Activated effector memory CD4-positive, alpha-beta T cell treated with Interleukin-2 at 50 U/mL for 16 hours (primary cell): ENCODE data around the gene CDH3.
"Not testable (repeated sequence)": the region's sequence is repeated elsewhere in the genome, so short reads cannot be mapped to it uniquely, and the experiment has no call there.

Source experiments
- DNase-seq: peaks from one replicate; pipeline ENCODE4 v3.0.0-alpha.2; 2020

Gene CDH3

DNA sequence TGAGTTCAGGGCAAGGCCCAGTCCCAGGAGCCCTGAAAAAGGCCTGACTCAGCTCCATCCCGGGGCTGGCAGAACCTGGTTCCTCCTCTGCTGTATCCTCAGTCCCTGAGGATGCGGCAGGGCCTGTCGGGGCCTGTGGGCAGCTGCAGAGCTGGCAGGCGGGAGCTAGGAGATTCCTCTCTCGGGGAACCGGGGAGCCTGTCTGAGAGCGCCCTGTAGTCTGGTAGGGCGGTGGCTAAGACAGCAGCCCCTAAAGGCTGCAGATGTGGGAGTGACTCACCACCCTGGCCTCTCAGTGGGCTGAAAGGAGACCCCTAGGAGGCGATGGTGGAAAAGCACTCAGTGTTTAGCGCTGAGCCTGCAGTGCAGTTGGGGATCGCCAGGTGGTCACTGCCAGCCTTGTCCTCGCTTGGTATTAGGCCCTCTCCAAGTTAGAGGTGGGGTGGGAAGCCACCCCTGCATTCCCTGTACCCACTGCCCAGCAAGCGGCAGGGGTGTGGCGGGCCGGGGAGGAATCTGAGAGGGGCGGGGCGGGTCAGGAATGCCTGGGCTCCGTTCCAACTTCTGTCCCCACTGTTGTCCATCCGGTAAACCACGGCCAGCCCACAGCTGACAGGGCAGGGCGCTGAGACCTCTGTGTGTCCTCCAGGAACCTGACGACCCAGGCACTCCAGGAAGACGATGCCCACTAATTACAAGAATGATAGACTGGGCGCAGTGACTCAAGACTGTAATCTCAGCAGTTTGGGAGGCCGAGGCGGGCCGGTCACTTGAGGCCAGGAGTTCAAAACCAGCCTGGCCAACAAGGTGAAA lies 62.4 kb downstream of the CDH3 start:
- DNase-seq: no peak

DNA sequence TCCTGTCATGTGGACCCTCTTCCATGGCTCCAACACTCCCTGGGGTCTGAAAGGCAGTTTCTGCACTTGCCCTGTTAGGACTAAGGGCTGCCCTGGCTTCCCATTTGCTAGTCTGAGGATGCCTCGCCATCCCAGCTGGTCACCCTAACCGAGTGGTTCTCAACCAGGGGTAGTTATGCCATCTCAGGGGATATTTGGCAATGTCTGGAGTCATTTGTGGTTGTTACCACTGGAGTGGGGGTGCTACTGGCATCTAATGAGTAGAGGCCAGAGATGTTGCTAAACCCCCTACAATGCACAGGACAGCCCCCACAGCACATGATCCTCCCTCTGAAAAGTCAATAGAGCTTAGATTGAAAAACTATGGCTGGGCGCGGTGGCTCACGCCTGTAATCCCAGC lies 65.1 kb downstream of the CDH3 start:
- no peak for DNase-seq

DNA sequence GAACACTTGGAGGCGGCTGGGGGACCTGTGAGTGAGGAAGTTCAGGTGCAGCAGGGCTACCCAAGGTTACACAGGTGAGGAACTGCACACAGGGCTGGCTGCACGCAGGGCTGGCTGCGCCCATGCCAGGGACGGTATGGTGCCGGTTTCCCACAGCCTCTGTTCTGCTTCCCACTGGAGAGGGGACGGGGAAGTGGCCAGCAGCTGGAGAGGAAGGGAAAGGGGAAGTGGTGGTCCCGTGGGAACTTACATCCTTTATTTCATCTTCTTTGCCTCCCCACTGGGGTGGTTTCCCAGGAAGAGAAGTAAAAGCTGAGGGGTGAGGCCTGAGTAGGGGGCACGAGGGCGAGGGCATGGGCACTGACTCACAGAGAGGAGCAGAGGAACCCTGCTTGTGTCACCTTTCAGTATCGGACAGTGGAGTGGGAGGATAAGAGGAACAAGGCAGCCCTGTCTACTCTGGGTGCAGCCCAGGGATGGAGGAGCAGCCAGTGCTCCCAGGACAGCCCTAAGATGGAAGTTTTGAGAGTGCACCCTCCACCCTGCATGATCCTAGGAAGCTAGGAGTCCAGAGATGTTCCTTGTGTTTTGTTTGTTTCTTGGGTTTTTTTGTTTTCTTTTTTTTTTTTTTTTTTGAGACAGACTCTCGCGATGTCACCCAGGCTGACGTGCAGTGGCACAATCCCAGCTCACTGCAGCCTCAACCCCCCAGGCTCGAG lies 66.5 kb downstream of the CDH3 start:
- no peak for DNase-seq

DNA sequence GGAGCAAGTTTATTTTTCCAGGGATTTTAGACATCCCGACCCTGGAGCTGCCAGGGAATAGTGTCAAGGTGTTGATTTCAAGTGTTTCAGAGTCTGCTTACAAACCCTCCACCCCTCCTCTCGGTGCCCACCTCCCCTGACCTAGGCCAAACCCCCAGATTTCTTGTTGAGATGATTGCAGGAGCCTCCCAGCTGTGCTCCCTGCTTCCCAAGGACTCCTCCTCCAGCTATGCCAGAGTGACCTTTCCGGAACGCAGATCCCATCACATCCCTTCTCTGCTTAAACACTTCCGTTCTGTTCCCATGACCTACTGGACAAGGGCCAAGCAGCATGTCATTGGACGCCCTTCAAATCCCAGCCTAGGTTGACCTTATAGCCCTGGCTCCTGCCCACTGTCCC lies 68.3 kb downstream of the CDH3 start:
- no peak for DNase-seq

DNA sequence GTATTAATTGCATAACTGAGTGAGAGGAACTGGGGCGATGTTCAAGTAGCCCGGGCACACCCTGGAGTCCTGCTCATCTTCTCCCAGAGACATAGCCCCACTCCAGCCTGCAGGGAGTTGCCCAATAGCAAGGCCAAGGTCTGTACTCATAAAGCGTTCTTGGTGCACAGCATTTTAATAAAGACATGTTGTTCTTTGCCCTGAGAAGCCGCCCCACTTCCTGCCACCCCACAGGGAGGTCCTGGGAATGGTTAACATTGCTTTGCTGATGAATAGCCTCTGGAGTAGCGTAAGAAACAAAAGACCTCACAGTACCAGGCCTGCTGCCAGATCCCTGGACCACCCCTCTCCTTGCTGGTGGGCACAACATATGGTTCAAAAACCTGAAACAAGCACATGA lies 70.4 kb downstream of the CDH3 start:
- no peak for DNase-seq

DNA sequence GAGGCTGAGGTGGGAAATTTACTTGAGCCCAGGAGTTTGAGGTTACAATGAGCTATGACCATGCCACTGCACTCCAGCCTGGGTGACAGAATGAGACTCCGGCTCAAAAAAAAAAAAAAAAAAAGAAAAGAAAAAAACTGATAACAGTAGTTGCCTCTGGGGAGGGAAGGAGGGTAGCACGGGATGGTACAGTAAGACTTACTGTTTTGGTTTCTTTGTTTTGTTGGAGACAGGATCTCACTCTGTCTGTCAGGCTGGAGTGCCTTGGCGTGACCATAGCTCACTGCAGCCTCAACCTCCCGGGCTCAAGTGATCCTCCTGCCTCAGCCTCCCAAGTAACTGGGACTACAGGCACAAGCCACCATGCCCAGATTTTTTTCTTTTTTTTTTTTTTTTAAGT lies 71.4 kb downstream of the CDH3 start:
- DNase-seq: not testable (repeated sequence)

DNA sequence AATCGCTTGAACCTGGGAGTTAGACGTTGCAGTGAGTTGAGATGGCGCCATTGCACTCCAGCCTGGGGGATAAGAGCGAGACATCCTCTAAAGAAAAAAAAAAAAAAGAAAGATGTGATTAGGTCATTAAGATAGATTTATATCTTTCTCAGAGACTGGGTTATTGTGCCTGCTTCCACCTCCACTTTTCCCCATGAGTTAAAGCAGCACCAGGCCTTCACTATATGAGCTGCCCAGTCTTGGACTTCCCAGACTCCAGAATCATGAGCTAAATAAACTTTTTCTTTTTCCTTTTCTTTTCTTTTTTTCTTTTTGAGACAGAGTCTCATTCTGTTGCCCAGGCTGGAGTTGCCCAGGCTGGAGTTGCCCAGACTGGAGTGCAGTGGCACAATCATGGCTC lies 72.6 kb downstream of the CDH3 start:
- no peak for DNase-seq

DNA sequence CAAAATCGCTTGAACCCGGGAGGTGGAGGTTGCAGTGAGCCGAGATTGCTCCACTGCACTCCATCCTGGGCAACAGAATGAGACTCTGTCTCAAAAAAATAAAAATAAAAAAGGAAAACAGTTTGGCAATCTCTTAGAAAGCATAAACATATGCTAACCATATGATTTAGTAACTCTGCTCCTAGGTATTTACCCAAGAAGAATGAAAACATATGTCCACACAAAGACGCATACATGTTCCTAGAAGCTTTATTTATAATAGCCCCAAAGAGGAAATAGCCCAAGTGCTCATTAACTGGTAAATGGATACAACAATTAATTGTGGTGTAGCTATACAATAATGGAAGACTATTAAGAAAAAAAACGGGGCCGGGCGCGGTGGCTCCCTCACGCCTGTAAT lies 73.5 kb downstream of the CDH3 start:
- no peak for DNase-seq

DNA sequence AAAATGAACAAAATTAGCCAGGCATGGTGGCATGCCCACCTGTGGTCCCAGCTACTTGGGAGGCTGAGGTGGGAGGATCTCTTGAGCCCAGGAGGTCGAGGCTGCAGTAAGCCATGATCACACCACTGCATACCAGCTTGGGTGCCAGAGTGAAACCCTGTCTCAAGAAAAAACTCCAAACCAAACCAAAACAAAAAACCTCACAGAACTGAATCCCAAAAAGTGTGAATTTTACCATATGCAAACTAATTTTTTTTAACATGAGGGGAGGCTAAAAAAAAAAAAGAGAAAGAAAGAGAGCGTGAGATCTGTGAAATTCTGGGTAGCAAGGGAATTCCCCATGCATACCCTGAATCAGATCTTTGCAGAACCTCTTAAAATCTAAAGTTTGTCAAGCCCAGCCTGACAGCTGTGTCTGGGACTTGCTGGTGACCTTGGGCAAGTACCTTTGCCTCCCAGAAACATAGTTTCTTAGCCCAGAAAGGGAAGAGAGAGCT lies 74.9 kb downstream of the CDH3 start:
- DNase-seq: no peak

DNA sequence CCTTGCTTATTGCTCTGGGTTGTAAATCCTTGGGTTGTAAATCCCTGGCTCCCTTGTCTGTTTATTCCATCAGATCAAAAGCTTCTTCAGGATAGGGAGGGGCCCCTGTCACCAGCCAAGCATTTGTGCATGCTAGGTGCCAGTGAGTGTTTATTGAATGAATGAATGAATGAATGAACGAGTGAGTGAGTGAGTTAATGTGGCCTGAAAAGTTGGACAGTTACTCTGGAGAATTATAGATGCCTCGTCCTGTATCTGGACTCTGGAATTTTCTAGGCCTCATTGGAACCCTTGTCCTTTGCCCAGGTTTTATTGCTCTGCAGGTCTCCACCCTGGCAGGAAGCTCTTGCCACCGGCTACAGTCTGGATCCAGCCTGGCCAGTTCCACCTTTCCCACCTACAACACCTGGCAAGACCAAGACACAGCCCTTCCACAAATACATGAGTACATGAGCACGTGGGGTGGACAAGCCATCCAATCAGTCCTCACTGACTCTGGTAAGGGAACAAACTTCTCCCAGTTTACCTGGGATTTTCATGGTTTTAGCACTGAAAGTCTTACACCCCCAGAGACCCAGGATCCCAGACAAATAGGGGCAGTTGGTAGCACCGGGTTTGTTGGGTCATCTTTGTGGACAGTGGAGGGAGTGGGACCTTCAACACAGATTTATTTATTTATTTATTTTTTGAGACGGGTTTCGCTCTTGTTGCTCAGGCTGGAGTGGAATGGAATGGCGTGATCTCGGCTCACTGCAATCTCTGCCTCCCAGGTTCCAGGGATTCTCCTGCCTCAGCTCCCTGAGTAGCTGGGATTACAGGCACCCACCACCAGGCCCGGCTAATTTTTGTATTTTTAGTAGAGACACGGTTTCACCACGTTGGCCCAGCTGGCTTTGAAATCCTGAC lies 77.3 kb downstream of the CDH3 start:
- DNase-seq: no peak

DNA sequence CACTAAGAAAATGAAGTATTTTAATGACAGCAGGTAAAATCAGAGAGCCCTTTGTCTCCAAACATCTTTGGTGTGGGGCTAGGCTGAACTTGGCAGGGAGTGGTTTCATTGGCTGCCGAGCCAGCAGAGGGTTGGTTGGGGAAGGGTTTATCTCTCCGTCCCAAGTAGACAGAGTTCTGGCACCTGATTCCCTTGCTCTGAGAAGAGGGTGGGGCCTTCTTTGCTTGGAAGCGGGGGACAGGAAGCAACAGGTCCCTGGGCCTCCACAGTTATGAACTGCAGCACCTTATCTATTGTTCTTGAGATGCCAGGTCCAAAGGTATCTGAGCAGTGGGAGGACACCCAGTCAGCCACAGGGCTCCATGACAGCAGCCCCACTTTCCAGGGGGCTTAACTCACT lies 79.7 kb downstream of the CDH3 start:
- DNase-seq: no peak

DNA sequence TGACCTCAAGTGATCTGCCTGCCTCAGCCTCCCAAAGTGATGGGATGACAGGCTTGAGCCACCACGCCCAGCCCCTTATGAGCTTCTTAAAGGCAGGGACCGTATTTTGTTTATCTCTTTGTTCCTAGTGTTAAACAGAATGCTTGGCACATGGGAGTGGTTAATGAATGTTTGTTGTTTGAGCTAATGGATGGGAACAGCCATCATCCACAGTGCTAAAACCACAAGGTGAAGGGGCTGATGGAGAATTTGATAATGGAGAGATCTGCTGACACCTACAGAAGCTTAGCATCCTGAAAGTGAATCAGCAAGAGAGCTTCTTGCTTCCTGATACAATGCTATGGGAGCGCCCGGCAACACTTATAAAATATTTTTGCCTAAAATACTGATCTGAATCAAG lies 83.4 kb downstream of the CDH3 start:
- no peak for DNase-seq

DNA sequence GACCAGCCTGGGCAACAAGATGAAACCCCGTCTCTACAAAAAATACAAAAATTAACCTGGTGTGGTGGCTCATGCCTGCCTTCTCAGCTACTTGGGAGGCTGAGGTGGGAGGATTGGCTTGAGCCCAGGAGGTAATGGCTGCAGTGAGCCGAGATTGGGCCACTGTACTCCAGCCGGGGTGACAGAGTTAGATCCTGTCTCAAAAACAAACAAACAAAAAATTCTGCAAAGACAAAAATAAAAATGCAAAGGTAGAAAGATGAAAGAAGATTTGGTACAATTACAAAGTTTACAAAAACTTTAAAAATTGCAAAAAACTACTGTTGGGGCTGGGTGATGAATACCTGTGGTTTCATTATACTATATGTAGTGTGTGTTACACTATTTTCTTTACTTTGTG lies 86.5 kb downstream of the CDH3 start:
- no peak for DNase-seq

DNA sequence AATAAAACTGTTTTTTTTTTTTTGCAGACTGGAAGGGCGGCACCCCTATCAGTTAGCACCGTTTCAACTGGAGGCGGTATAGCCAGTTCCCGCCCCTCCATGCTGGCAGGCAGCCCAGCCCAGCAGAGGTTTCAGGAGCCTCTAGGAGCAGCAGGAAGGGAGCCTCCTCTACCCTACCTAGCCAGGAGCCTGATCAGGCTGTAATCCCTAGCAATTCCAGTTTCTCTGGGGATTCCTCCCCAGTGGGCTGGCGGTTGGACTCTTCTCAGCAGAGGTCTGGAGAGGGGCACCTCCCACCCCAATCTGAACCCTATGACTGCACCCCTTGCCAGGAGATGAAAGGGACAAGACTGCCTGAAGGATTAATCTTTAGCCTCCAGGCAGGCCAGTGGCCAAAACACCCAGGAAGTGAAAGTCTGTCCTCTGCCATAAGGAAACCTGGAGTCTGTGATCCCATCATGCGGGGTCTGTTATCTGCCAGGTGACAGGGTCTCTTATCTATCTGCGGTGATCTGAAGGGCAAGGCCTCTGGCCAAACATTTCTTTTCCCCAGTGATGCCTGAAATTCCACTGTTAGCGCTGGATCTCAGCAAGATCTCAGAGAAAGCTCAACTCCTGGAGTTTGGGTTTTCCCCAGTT lies 87.1 kb downstream of the CDH3 start:
- no peak for DNase-seq

DNA sequence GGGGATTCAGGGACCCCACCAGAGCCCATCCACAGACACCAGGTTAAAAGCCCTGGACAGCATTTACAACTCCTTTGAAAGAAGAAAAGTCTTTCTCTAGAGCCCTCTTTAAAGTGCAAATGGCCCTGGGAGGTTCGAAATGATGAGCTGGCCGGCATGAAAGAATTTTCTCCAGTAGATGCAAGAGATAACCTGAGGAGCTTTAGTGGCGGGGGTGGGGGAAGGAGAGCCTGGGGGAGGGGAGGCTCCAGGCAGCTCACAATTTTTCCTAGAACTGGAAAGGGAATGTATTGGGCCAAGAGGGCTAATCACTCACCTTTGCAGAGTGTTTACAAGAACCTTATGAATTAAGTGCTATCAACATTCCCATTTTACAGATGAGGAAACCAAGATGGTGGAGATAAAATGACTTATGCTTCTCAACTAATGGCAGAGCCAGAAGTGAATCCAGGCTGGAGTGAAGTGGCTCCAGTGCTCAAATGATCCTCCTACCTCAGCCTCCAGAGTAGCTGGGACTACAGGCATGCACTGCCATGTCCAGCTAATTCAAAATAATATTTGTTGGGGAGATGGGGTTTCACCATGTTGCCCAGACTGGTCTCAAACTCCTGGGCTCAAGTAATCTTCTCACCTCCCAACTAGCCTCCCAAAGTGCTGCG lies 87.8 kb downstream of the CDH3 start:
- DNase-seq: no peak

DNA sequence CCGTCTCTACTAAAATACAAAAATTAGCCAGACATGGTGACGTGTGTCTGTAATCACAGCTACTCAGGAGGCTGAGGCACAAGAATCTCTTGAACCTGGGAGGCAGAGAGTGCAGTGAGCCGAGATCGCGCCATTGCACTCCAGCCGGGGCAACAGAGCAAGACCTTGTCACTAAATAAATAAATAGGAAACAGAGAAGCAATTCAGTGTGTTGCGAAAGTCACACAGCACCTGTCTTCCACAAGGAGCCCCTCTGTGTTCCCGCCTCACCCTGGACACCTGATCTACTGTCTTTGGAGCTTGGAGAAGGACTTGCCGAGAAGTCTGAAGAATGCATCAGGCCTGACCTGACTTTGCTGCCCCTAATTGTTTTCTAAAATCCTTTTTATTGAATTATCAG lies 88.5 kb downstream of the CDH3 start:
- DNase-seq: no peak

DNA sequence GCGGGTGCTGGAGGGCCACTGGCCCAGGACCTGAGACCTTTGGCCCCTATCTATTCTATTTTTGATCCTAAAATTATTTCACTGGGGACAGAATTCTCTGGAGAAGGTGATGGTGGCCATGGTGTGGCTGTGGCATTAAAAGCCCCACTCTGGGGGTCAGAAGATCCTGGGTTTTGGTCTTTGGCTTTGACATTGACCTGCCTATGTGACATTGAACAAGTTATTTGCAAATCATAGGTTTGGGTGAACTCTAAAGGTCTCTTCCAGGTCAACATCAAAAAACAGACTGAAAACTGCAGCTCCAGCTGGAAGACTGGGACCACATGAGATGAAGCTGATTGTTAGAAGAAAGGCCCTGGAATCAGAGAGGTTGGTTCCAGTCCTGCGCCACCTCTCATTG lies 89.7 kb downstream of the CDH3 start:
- no peak for DNase-seq

DNA sequence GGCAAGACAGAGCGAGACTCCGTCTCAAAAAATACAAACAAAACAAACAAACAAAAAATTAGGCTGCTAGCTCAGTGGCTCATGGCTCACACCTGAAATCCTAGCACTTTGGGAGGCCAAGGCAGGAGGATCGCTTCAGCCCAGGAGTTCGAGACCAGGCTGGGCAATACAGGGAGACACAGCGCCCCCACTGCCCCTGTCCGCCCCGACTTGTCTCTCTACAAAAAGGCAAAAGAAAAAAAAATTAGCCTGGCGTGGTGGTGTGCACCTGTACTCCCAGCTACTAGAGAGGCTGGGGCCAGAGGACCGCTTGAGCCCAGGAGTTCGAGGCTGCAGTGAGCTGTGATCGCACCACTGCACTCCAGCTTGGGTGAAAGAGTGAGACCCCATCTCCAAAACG lies 91.5 kb downstream of the CDH3 start:
- no peak for DNase-seq

DNA sequence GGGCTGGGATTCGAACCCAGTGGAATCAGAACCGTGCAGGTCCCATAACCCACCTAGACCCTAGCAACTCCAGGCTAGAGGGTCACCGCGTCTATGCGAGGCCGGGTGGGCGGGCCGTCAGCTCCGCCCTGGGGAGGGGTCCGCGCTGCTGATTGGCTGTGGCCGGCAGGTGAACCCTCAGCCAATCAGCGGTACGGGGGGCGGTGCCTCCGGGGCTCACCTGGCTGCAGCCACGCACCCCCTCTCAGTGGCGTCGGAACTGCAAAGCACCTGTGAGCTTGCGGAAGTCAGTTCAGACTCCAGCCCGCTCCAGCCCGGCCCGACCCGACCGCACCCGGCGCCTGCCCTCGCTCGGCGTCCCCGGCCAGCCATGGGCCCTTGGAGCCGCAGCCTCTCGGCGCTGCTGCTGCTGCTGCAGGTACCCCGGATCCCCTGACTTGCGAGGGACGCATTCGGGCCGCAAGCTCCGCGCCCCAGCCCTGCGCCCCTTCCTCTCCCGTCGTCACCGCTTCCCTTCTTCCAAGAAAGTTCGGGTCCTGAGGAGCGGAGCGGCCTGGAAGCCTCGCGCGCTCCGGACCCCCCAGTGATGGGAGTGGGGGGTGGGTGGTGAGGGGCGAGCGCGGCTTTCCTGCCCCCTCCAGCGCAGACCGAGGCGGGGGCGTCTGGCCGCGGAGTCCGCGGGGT lies 92.1 kb downstream of the CDH3 start, which contains the start of gene CDH1:
CDH1 (plus strand) TSS at position 247 of the 684 bp plus-strand sequence; CDS start at position 371, 124 bp downstream.
- DNase-seq: no peak

DNA sequence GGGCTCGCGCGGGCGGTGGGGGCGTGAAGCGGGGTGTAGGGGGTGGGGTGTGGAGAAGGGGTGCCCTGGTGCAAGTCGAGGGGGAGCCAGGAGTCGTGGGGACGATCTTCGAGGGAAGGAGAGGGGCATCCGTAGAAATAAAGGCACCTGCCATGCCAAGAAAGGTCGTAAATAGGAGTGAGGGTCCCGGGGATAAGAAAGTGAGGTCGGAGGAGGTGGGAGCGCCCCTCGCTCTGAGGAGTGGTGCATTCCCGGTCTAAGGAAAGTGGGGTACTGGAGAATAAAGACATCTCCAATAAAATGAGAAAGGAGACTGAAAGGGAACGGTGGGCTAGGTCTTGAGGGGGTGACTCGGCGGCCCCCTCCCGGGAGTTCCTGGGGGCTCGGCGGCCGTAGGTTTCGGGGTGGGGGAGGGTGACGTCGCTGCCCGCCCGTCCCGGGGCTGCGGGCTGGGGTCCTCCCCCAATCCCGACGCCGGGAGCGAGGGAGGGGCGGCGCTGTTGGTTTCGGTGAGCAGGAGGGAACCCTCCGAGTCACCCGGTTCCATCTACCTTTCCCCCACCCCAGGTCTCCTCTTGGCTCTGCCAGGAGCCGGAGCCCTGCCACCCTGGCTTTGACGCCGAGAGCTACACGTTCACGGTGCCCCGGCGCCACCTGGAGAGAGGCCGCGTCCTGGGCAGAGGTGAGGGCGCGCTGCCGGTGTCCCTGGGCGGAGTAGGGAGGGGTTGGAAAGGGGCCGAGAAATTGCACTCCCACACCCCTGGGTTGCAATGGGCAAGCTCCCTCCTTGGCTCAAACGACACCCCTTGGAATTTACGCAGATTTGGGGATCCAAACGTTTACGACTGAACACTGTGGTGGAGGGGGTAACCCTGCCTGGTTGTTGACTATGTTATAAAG lies 92.9 kb downstream of the CDH3 start:
- no peak for DNase-seq
